Activated naive CD4-positive, alpha-beta T cell treated with anti-CD3 and anti-CD28 coated beads for 36 hours (primary cell): ENCODE data around the gene TSGA10. TPM values are rescaled to one million over a fixed set of nuclear protein-coding genes. Genes with fewer than 3 reads are reported as not detected.
"Not testable (repeated sequence)": the region's sequence is repeated elsewhere in the genome, so short reads cannot be mapped to it uniquely, and the experiment has no call there.

ENCODE experiments used
- CTCF ChIA-PET: fragments of 350-600 bp; sonication (Branson Sonifier 250); formaldehyde crosslinking; loops from one replicate; lab custom pipeline; 2021; ENCODE audit warnings: antibody characterized with exemption; lab: Charles Lee
- DNase-seq: peaks from one replicate; pipeline ENCODE4 v3.0.0-alpha.2; 2020
- H3K27ac Mint-ChIP-seq: one replicate; pipeline ENCODE4 v1.8.0; 2021; ENCODE audit warnings: mild to moderate bottlenecking, mixed read lengths
- H3K27me3 Mint-ChIP-seq: one replicate; pipeline ENCODE4 v1.8.0; 2021; ENCODE audit warnings: low read depth, mixed read lengths
- H3K36me3 Mint-ChIP-seq: one replicate; pipeline ENCODE4 v1.8.0; 2021; ENCODE audit warnings: low read depth, mixed read lengths
- H3K4me1 Mint-ChIP-seq: one replicate; pipeline ENCODE4 v1.8.0; 2021; ENCODE audit warnings: low read depth, mixed read lengths
- H3K4me3 Mint-ChIP-seq: one replicate; pipeline ENCODE4 v1.8.0; 2021; ENCODE audit warnings: mild to moderate bottlenecking, moderate library complexity, mixed read lengths
- H3K9me3 Mint-ChIP-seq: one replicate; pipeline ENCODE4 v1.8.0; 2021; ENCODE audit warnings: mixed read lengths
- intact Hi-C: fragments of 100-400 bp; cut with micrococcal nuclease; formaldehyde crosslinking; loops from one replicate; pipeline ENCODE4 v1.15.1; 2023
- total RNA-seq, 2 experiments: library from RNA; stranded (reverse); gene quantifications; one replicate each; pipeline ENCODE4 v1.2.3, GENCODE V29; 2021

Gene TSGA10
- total RNA-seq, 2 experiments from 2014 or later, result 7.2 to 8.9 TPM

DNA sequence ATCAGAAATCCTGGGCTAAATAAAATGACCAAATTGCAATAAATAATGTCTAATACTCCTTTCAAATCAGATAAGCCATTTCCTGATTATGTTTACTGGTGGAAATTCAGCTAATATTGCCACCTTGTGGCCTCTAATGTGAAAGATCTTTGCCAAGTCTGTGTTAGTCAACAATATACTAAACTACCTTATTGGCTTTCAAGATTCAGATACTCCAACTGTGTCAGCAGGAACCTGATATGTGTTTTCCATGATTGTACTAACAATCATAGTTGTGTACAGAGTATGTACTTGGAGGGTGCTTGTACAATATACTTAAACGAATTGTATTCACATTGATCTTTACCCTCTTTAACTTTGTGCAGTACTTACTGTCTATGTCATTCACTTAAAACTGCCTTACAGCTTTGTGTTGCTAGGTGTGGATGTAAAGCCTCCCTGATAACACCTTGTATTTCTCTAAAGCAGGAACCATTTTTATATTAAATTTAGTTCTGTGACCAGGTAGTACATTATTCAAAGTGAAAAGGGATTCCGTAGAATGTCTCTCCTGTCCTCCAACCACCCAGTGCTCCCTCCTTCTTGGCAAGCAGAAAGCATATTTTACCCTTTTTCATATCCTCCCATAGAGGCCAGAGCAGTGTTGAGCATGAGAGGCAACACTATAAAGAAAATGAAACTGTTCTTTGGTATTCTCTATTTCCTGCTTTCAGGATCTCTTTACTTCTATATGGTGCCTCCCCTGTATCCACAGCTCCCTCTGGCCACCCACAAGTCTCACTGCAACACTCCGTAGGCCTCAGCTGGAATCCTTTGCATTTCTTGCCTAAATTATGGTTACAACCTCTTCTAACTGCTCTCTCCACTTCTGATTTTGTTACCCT lies 88.4 kb downstream of the TSGA10 start:
- Mint-ChIP-seq H3K9me3 (no peaks in the 10 kb centered on the region), H3K36me3 (no peaks in the 10 kb centered on the region), H3K4me3 (no peak overlapping the region), H3K4me1 (peaks cover 4% of the 10 kb centered on the region), H3K27me3 (no peaks in the 10 kb centered on the region), H3K27ac (no peak overlapping the region)
- intact Hi-C loops, result loop anchor here (1.0 to 10.0 kb wide), 9 partner anchors 75 to 632 kb away; partner anchors contain the start of genes C2orf15, CRACDL, MGAT4A and REV1
- CTCF ChIA-PET, result interaction anchor here (0.6 to 2.4 kb wide), 17 partner anchors 11 to 602 kb away, joined by 3 to 7 read pairs (median 3); partner anchors contain the start of genes COA5 and UNC50
- DNase-seq, result peak; percentile 65

DNA sequence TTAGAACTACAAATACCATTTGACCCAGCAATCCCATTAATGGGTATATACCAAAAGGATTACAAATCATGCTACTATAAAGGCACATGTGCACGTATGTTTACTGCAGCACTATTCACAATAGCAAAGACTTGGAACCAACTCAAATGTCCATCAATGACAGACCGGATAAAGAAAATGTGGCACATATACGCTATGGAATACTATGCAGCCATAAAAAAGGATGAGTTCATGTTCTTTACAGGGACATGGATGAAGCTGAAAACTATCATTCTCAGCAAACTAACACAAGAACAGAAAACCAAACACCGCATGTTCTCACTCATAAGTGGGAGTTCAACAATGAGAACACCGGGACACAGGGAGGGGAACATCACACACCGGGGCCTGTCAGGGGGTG lies 105.6 kb downstream of the TSGA10 start:
- intact Hi-C loops, DNase-seq, H3K27me3 Mint-ChIP-seq, H3K4me3 Mint-ChIP-seq, CTCF ChIA-PET, H3K27ac Mint-ChIP-seq, H3K4me1 Mint-ChIP-seq: not testable (repeated sequence)
- Mint-ChIP-seq H3K36me3 (peaks cover 17% of the 10 kb centered on the region), H3K9me3 (peaks cover 20% of the 10 kb centered on the region)

DNA sequence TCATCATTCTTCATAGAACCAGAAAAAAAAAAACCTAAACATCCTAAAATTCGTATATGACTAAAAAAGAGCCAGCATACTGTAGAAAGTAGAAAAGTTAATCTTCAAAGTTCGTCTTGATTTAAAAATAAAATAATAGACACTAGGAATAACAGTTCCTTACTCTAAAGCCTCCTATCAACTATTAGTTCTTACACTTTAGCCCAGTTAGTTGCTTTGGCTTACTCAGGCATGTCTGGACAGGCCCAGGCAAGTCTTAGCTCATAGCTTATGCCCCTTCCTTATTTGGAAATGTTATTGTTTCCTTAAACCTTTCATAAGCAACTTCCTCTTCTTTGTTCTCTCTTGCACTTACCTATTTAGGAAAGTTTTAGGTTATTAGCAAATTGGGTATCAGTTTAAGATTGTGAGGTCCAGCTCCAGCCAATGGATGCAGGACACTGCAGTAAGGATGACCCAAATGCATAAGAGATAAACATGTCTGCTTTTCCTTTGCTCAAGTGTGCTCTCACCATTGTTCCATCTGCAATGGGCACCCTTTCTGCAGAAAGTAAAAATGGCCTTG lies 113.9 kb downstream of the TSGA10 start:
- peak overlapping the region; percentile 88 for H3K27ac Mint-ChIP-seq
- intact Hi-C loops, H3K36me3 Mint-ChIP-seq, H3K27me3 Mint-ChIP-seq, DNase-seq, H3K4me3 Mint-ChIP-seq: not testable (repeated sequence)
- H3K4me1 Mint-ChIP-seq, result peaks cover 14% of the 10 kb centered on the region
- peaks cover 14% of the 10 kb centered on the region for H3K9me3 Mint-ChIP-seq
- CTCF ChIA-PET, result interaction anchor here (0.6 kb wide), 1 partner anchor 40 kb away, joined by 5 read pairs; no protein-coding TSS in a partner anchor

DNA sequence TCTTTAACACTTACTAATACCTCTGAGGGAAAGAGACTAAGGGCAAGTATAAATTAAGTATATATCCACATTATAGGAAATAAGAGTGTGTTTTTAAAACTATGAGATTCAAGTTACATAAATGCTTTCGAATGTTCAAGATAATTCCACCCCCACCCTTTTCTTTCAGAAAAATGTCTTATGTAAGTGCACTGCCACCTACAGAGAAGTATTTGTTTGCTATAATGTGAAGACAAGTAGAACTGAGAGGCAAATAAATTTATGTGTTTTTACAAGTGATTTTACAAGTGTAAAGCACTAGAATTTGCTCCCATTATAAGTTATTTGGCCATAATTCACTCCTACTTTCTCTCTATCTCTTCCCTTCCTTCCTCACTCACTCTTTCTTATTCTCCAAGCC lies 118.8 kb downstream of the TSGA10 start:
- H3K4me1 Mint-ChIP-seq, result peaks cover 13% of the 10 kb centered on the region
- peaks cover 5% of the 10 kb centered on the region for H3K9me3 Mint-ChIP-seq
- CTCF ChIA-PET, result no interaction called here
- DNase-seq, result no peak
- intact Hi-C loops, result no loop called here
- H3K4me3 Mint-ChIP-seq, result no peak overlapping the region
- H3K27ac Mint-ChIP-seq, result no peak overlapping the region
- H3K27me3 Mint-ChIP-seq, result no peaks in the 10 kb centered on the region
- peaks cover 1% of the 10 kb centered on the region for H3K36me3 Mint-ChIP-seq

DNA sequence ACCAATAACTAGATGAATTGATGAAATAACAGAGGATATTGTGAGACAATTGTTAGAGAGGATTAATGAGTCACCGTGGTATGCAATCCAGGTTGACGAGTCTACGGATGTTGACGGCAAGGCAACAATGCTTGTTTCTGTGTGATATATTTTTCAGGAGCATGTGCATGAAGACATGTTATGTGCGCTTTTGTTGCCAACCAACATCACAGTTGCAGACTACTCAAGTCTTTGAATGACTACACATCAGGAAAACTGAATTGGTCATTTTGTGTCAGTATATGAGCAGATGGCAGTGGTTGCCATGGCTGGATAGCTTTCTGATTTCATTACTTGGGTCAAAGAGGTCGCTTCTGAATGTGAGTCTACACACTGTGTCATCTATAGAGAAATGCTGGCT lies 122.0 kb downstream of the TSGA10 start:
- CTCF ChIA-PET, result no interaction called here
- Mint-ChIP-seq H3K4me1 (no peaks in the 10 kb centered on the region), H3K27me3 (no peaks in the 10 kb centered on the region), H3K27ac (no peak overlapping the region), H3K9me3 (no peaks in the 10 kb centered on the region), H3K4me3 (no peak overlapping the region), H3K36me3 (no peaks in the 10 kb centered on the region)
- no peak for DNase-seq
- intact Hi-C loops, result no loop called here

DNA sequence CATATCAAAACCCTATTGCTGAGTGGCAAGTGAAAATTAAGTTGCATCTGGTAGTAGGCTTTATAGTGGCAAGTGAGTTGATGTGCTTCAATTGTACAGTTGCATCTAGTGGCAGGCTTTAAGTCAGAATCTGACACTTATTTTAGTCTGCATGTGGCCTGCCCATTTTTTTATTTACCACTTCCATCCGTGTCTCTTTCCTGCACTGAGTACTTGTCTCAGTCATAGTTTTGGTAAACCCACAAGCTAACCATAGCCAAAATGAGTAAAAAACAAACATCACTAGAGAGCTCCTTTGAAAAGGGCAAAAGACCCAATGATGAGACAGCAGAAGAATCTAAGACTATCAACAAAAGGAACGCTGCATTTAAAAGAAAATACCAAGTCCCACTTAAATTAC lies 122.7 kb downstream of the TSGA10 start:
- intact Hi-C loops, result no loop called here
- H3K27ac Mint-ChIP-seq, result no peak overlapping the region

DNA sequence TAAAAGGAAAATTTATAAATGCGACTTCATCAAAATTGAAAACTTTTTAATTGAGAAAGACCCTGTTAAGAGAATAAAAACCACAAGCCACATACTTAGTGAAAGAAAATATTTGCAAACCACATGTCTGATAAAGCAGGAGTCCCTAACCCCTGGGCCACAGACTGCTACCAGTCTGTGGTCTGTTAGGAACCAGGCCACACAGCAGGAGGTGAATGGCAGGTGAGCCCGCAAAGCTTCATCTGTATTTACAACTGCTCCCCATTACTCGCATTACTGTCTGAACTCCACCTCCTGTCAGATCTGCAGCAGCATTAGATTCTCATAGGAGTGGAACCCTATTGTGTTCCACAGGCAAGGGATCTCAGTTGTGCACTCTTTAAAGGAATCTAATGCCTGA lies 123.3 kb downstream of the TSGA10 start:
- H3K27me3 Mint-ChIP-seq, result no peaks in the 10 kb centered on the region
- H3K9me3 Mint-ChIP-seq, result no peaks in the 10 kb centered on the region
- no peak overlapping the region for H3K4me3 Mint-ChIP-seq
- no peaks in the 10 kb centered on the region for H3K4me1 Mint-ChIP-seq
- no peak overlapping the region for H3K27ac Mint-ChIP-seq
- no peaks in the 10 kb centered on the region for H3K36me3 Mint-ChIP-seq
- CTCF ChIA-PET, result interaction anchor here (1.5 kb wide), 1 partner anchor 11 kb away, joined by 4 read pairs; no protein-coding TSS in a partner anchor
- DNase-seq, result no peak
- intact Hi-C loops, result no loop called here

More for the DNA sequence above, 122.7 kb downstream of the TSGA10 start:
- no peaks in the 10 kb centered on the region for H3K36me3 Mint-ChIP-seq
- no peak for DNase-seq
- H3K9me3 Mint-ChIP-seq, result no peaks in the 10 kb centered on the region
- no peak overlapping the region for H3K4me3 Mint-ChIP-seq
- H3K27me3 Mint-ChIP-seq, result no peaks in the 10 kb centered on the region
- CTCF ChIA-PET, result interaction anchor here (1.5 kb wide), 1 partner anchor 11 kb away, joined by 4 read pairs; no protein-coding TSS in a partner anchor
- H3K4me1 Mint-ChIP-seq, result no peaks in the 10 kb centered on the region

DNA sequence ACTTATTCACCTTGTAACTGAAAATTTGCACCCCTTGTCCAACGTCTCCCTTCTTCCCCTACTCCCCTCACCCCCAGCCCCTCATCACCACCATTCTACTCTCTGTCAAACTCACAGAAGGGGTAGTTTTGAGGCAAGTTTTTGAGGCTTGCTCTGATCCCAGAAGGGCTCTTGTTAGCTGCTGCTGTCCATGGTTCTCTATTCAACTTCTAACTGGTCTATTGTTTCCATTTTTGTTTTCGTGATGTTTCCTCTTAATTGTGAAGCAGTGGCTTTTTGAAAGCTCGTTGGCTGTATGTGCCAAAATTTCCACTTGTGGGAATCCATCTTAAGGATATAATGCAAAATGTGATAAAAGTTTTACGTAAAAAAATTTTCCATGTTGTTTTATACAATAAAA lies 126.2 kb downstream of the TSGA10 start:
- DNase-seq, result no peak
- H3K27me3 Mint-ChIP-seq, result no peaks in the 10 kb centered on the region
- CTCF ChIA-PET, result no interaction called here
- no peaks in the 10 kb centered on the region for H3K36me3 Mint-ChIP-seq
- H3K4me3 Mint-ChIP-seq, result no peak overlapping the region
- intact Hi-C loops, result no loop called here
- peaks cover 7% of the 10 kb centered on the region for H3K9me3 Mint-ChIP-seq
- no peak overlapping the region for H3K27ac Mint-ChIP-seq
- no peaks in the 10 kb centered on the region for H3K4me1 Mint-ChIP-seq

DNA sequence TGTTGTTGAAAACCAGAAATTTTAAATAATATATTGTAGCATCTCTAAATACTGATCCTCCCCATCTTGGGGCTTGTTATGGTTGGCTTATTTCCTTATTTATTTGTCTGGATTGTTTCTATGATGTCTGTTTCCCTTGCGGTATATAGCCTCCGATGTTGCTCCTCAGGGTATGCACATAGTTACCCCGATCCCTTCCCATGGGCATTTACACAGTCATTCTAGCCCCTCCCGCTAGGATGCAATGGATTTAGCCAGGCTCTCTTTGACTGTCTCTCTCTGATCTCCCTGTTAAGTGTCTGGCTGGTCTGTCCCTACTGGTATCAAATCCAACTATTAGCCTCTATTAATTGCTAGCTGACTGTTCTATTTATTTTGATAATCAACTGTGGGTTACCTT lies 126.9 kb downstream of the TSGA10 start:
- intact Hi-C loops, result no loop called here
- no peak overlapping the region for H3K4me3 Mint-ChIP-seq
- H3K27me3 Mint-ChIP-seq, result no peaks in the 10 kb centered on the region
- CTCF ChIA-PET, result no interaction called here
- no peak overlapping the region for H3K27ac Mint-ChIP-seq
- no peaks in the 10 kb centered on the region for H3K36me3 Mint-ChIP-seq
- DNase-seq, result no peak
- H3K9me3 Mint-ChIP-seq, result peaks cover 7% of the 10 kb centered on the region
- H3K4me1 Mint-ChIP-seq, result no peaks in the 10 kb centered on the region

DNA sequence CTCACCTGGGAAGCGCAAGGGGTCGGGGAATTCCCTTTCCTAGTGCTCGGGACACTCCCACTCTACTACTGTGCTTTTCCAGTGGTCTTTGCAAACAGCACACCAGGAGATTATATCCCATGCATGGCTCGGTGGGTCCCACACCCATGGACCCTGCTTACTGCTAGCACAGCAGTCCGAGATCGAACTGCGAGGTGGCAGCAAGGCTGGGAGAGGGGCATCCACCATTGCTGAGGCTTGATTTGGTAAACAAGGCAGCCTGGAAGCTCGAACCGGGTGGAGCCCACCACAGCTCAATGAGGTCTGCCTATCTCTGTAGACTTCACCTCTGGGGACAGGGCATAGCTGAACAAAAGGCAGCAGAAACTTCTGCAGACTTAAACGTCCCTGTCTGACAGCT lies 154.0 kb downstream of the TSGA10 start:
- Mint-ChIP-seq H3K36me3 (peaks cover 3% of the 10 kb centered on the region), H3K27ac (no peak overlapping the region), H3K4me3 (no peak overlapping the region), H3K4me1 (no peaks in the 10 kb centered on the region), H3K9me3 (peaks cover 14% of the 10 kb centered on the region), H3K27me3 (no peaks in the 10 kb centered on the region)
- intact Hi-C loops, result no loop called here
- DNase-seq, result no peak
- CTCF ChIA-PET, result interaction anchor here (0.7 kb wide), 1 partner anchor 40 kb away, joined by 5 read pairs; no protein-coding TSS in a partner anchor

DNA sequence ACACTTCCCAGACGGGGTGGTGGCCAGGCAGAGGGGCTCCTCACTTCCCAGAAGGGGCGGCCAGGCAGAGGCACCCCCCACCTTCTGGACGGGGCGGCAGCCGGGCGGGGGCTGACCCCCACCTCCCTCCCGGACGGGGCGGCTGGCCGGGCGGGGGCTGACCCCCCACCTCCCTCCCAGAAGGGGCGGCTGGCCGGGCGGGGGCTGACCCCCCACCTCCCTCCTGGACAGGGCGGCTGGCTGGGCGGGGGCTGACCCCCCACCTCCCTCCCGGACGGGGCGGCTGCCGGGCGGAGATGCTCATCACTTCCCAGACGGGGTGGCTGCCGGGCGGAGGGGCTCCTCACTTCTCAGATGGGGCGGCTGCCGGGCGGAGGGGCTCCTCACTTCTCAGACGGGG lies 166.0 kb downstream of the TSGA10 start:
- H3K36me3 Mint-ChIP-seq, DNase-seq, H3K27me3 Mint-ChIP-seq, H3K27ac Mint-ChIP-seq, H3K9me3 Mint-ChIP-seq, intact Hi-C loops, CTCF ChIA-PET, H3K4me3 Mint-ChIP-seq, H3K4me1 Mint-ChIP-seq: not testable (repeated sequence)

DNA sequence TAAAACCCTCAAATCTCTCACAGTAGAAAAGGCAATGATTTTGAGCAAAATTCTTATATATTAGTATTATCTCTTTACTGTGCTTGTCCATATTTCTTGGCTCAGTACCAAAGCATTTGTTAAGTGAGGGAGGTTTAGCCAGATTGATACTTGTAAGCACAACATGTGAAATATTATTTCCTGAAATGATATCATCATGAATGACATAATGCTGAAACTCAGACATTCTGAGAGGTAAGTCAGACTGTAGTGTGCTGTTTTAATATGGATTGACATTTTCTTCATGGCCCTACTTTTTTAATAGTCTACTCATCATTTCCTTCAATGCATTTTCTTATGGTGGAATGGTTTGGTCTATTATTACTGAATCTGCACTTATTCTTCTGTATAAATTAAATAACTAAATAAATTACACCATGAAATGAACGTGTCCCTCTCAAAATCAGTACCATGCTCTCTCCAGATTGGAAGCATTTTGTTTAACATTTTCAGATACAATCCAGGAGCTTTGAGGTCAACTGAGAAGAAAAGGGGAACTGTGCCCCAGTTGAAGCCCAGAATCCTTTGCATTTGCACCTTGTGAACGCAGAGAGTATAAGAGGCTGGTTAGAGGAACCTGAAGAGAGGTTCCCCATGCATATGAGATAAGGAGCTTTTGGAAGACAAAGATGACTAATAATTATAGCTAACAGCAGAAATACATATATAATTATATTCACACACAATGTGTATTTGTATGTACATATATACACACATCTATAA lies 168.7 kb downstream of the TSGA10 start:
- intact Hi-C loops, result no loop called here
- Mint-ChIP-seq H3K27ac (no peak overlapping the region), H3K4me1 (no peaks in the 10 kb centered on the region), H3K9me3 (no peaks in the 10 kb centered on the region), H3K36me3 (peaks cover 3% of the 10 kb centered on the region), H3K4me3 (no peak overlapping the region), H3K27me3 (no peaks in the 10 kb centered on the region)
- CTCF ChIA-PET, result no interaction called here
- DNase-seq, result no peak
